Lower leg skin (tissue), 4 donors: ENCODE data around the gene ZNF418. TPM values are rescaled to one million over a fixed set of nuclear protein-coding genes. Genes with fewer than 3 reads are reported as not detected.
"Not testable (repeated sequence)": the region's sequence is repeated elsewhere in the genome, so short reads cannot be mapped to it uniquely, and the experiment has no call there.

ENCODE experiments used
- DNase-seq, 2 donors: peaks; one replicate each; pipeline ENCODE4 v3.0.0-alpha.2; 2019; ENCODE audit warnings: low spot score in 2 of 2
- H3K4me3 ChIP-seq: fragments of 200-600 bp; sonication (generic); 2 replicates; pipeline ENCODE4 v1.5.1; 2017; ENCODE audit warnings: mild to moderate bottlenecking, low read depth; ENCODE audit not compliant: poor library complexity, severe bottlenecking
- POLR2A ChIP-seq, 2 donors: fragments of 450-650 bp; IDR thresholded peaks; one replicate each; pipeline ENCODE4 v1.6.1; 2016 to 2017; ENCODE audit warnings: antibody characterized with exemption in 2 of 2, mild to moderate bottlenecking in 1 of 2, moderate library complexity in 1 of 2
- WGBS, 2 donors: methylation state at CpG; one replicate each; pipeline ENCODE4 v1.1.5; 2018; 5-methylcytosine and 5-hydroxymethylcytosine counted together
- intact Hi-C: fragments of 100-400 bp; cut with DNase I; formaldehyde crosslinking; loops from one replicate; pipeline ENCODE4 v1.15.0; 2023; ENCODE audit warnings: low total_unique reads
- total RNA-seq, 4 donors: library from RNA; depleted of rRNA; stranded (reverse); fragments of >200 nt; gene quantifications; one replicate each; pipeline ENCODE4 v1.1.0, GENCODE V29; 2016
- TF ChIP-seq, protein P1 (sequence below), 3 donors: fragments of 450-650 bp; IDR thresholded peaks; one replicate each; pipeline ENCODE4 v1.5.1; 2016; ENCODE audit warnings: antibody characterized with exemption in 3 of 3, mild to moderate bottlenecking in 3 of 3, moderate library complexity in 2 of 3

The ZNF418 gene
- total RNA-seq, 4 donors from 2014 or later = 4.3 to 10.9 (median 6.2) TPM

DNA sequence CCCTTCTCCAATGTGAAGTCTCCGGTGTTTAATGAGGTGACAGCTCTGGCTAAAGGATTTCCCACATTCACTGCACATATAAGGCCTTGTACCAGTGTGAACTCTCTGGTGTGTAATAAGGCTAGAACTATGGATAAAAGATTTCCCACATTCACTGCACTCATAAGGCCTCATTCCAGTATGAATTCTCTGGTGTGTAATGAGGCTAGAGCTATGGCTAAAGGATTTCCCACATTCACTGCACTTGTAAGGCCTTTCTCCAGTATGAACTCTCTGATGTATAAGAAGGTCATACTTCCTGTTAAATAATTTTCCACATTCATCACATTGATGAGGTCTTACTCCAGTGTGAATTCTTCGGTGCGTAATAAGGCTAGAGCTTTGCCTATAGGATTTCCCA, 6.4 kb upstream of the ZNF418 start:
- H3K4me3 ChIP-seq = no peak overlapping the region
- no peak for DNase-seq
- intact Hi-C loops = no loop called here
- WGBS, 2 donors = 99 to 100% methylated on average over 3 of the region's 3 CpGs
- TF ChIP-seq POLR2A (IDR thresholded peaks at IDR 0.05) = no peak
- TF ChIP-seq, protein P1, sequence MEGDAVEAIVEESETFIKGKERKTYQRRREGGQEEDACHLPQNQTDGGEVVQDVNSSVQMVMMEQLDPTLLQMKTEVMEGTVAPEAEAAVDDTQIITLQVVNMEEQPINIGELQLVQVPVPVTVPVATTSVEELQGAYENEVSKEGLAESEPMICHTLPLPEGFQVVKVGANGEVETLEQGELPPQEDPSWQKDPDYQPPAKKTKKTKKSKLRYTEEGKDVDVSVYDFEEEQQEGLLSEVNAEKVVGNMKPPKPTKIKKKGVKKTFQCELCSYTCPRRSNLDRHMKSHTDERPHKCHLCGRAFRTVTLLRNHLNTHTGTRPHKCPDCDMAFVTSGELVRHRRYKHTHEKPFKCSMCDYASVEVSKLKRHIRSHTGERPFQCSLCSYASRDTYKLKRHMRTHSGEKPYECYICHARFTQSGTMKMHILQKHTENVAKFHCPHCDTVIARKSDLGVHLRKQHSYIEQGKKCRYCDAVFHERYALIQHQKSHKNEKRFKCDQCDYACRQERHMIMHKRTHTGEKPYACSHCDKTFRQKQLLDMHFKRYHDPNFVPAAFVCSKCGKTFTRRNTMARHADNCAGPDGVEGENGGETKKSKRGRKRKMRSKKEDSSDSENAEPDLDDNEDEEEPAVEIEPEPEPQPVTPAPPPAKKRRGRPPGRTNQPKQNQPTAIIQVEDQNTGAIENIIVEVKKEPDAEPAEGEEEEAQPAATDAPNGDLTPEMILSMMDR (IDR thresholded peaks at IDR 0.05) = no peak

DNA sequence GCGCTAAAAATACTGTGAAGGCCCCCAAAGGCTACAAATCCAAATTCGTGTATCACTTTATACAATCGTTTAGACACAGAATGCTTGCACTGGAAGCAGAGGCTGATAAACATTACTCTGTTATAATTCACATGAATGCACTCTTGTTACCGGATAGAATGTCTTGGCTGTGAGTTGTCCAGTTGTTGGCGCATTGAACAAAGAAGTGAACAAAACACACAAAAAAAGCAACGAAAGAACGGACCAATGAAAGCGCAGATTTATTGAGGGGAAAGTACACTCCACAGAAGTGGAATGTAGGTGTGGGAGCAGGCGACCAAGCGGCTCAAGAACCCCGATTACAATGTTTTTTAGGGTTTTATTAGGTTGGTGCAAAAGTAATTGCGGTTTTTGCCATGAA, 529 bp upstream of the ZNF418 start:
- DNase-seq = no peak
- 87 to 93% methylated on average over 12 of the region's 12 CpGs for WGBS, 2 donors
- intact Hi-C loops = no loop called here
- no peak overlapping the region for H3K4me3 ChIP-seq
- TF ChIP-seq, protein P1 (IDR thresholded peaks at IDR 0.05) = no peak
- TF ChIP-seq POLR2A (IDR thresholded peaks at IDR 0.05) = no peak

DNA sequence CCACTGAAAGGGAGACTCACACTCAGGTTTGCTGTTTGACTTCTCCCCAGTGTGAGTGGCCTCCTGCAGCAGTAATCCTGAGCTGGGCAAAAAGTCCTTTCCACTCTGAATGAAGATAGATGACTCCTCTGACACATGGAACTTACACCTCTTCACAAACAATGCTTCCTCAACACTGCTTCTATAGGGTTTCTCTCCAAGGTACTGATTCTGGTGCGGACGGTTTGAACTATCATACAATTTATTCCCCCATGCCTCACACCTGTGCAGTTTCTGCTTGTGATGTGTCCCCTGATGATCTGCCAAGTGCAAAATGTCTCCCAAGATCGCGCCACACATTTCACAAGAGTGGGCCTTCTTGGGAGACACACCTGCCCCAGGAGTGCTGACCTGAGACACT, 7.6 kb downstream of the ZNF418 start:
- no peak overlapping the region for H3K4me3 ChIP-seq
- peak in 1 of 2 donors; percentile 0 for DNase-seq
- WGBS, 2 donors = 88 to 98% methylated on average over 4 of the region's 4 CpGs
- intact Hi-C loops = no loop called here
- no peak for TF ChIP-seq POLR2A (IDR thresholded peaks at IDR 0.05)
- TF ChIP-seq, protein P1 (IDR thresholded peaks at IDR 0.05) = no peak

DNA sequence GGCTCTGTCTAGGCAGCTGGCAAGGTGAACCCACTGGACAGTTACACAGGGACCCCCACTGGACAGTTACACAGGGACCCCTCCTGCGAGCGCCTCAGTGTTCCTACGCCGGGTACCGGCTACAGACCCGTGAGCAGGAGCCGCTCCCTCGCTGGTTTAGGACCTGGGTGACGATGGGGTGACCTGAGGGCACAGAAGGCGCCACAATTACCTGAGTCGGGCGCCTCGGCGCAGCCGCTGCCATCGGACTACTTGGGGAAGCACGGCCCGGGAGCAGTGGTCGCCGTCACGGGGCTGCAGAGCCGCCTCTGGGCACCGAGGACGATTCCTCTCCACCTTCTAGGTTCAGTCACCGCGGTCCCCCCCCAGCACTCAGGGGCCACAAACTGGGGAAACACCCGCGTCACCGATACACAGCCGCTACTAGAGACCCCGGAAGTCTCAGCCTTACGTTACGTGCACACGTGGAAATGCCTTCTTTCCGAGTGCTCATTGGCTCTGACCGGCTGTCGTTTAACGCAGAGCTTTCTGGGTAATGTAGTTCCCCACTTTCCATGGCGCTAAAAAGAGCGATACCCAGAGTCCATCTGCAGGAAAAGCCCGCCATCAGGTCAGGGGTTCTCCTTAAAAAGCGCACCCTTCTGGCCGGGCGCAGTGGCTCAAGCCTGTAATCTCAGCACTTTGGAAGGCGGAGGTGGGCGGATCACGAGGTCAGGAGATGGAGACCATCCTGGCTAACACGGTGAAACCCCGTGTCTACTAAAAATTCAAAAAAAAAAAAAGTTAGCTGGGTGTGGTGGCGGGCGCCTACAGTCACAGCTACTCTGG, 18.8 kb downstream of the ZNF418 start, which contains the start of gene ZNF417:
Gene ZNF417, minus strand, starts transcription at position 425 of the 828 bp plus-strand sequence. Its CDS starts 181 bp downstream, at position 244.
- DNase-seq = peak; percentile 87 to 94

DNA sequence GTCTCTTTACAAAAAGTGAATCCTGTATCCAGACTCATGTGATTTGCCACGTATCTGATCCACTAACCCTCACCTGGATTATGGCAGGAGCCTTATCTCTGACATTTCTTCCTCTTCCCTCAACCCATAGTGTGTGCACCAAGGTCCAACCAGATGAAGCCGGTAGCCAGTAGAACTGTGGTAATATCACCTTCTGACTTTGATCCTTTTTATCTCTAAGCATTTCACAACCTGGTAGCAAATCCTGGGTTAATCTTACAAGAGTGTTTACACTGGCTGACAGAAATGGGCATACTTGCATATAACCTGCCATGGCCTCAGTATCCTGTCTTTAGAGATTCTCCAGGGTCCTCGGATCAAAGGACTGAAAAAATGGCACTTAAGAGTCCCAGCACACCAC, 20.7 kb downstream of the ZNF418 start:
- WGBS, 2 donors = 91 to 96% methylated on average over 3 of the region's 3 CpGs
- DNase-seq = no peak
- intact Hi-C loops = no loop called here
- no peak overlapping the region for H3K4me3 ChIP-seq
- TF ChIP-seq, protein P1 (IDR thresholded peaks at IDR 0.05) = no peak
- no peak for TF ChIP-seq POLR2A (IDR thresholded peaks at IDR 0.05)

More for the DNA sequence above, 18.8 kb downstream of the ZNF418 start, which contains the start of gene ZNF417:
- WGBS, 2 donors = 0 to 1% methylated on average over 45 to 47 of the region's 51 CpGs
- intact Hi-C loops = not testable (repeated sequence)
- TF ChIP-seq POLR2A (IDR thresholded peaks at IDR 0.05) = peak in 1 of 2 donors; percentile 13
- H3K4me3 ChIP-seq = peak within 1 kb of the TSS; percentile 96

DNA sequence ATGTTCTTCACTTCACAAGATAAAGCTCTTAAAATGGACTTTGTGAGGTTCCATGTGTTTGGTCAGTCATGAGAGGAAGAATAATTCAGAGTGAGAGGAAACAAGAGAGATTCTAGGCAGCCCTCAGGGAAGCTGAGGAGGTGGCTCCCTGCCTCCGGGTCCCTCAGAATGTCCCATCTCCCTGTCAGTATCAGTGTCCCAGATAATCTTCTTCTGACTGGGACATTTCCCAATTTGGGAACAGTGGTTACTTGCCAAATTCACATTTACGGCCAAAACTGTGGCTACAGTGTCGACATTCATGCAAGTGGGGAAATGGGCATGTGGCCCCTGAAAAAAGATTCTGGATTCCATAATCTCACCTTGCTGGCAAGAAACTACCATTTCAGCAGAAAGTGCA, 27.8 kb downstream of the ZNF418 start:
- WGBS, 2 donors = 86 to 93% methylated on average over 3 of the region's 3 CpGs
- peak in 1 of 2 donors; percentile 53 for DNase-seq
- H3K4me3 ChIP-seq = no peak overlapping the region
- intact Hi-C loops = no loop called here
- TF ChIP-seq POLR2A (IDR thresholded peaks at IDR 0.05) = no peak
- TF ChIP-seq, protein P1 (IDR thresholded peaks at IDR 0.05) = no peak
